Natural killer cell (primary cell): ENCODE data around the gene ZRSR2. TPM values are rescaled to one million over a fixed set of nuclear protein-coding genes. Genes with fewer than 3 reads are reported as not detected.

Experiments
- ATAC-seq, 3 donors: fragments of 150-1000 bp in 2 of 3; fragments of 200-7000 bp in 1 of 3; cut with Tn5 transposase; 1 replicate in 1 of 3; 2 replicates in 2 of 3; pipeline ENCODE4 v1.10.0; 2021; ENCODE audit warnings: mild to moderate bottlenecking in 2 of 3, moderate library complexity in 2 of 3
- DNase-seq, 2 donors: peaks; one replicate each; pipeline versions ENCODE4 v3.0.0 to v3.0.0-alpha.2; 2013 to 2021; ENCODE audit warnings: mixed read lengths in 1 of 2
- H3K27ac ChIP-seq: one replicate; pipeline ENCODE4 v1.5.1; 2013; ENCODE audit warnings: mild to moderate bottlenecking, low read length
- H3K27me3 ChIP-seq: one replicate; pipeline ENCODE4 v1.6.1; 2013; ENCODE audit warnings: low read length; ENCODE audit not compliant: control insufficient read depth, insufficient read depth
- H3K36me3 ChIP-seq: one replicate; pipeline ENCODE4 v1.6.1; 2013; ENCODE audit warnings: low read length; ENCODE audit not compliant: control insufficient read depth, insufficient read depth
- H3K4me1 ChIP-seq: one replicate; pipeline ENCODE4 v1.6.1; 2013; ENCODE audit warnings: low read length; ENCODE audit not compliant: control insufficient read depth, insufficient read depth
- H3K4me3 ChIP-seq: one replicate; pipeline ENCODE4 v1.5.1; 2013; ENCODE audit warnings: low read length
- H3K9me3 ChIP-seq: one replicate; pipeline ENCODE4 v1.6.1; 2013; ENCODE audit warnings: low read length; ENCODE audit not compliant: control insufficient read depth, insufficient read depth
- H3K27ac Mint-ChIP-seq, 2 donors: one replicate each; pipeline ENCODE4 v1.8.0; 2022; ENCODE audit warnings: mild to moderate bottlenecking in 2 of 2, mixed read lengths in 2 of 2, moderate library complexity in 1 of 2
- H3K27me3 Mint-ChIP-seq, 2 donors: one replicate each; pipeline ENCODE4 v1.8.0; 2022; ENCODE audit warnings: low read depth in 2 of 2, mixed read lengths in 2 of 2
- H3K36me3 Mint-ChIP-seq: one replicate; pipeline ENCODE4 v1.8.0; 2022; ENCODE audit warnings: mixed read lengths
- H3K4me1 Mint-ChIP-seq, 2 donors: one replicate each; pipeline ENCODE4 v1.8.0; 2022; ENCODE audit warnings: mixed read lengths in 2 of 2
- H3K4me3 Mint-ChIP-seq: one replicate; pipeline ENCODE4 v1.8.0; 2022; ENCODE audit warnings: mild to moderate bottlenecking, moderate library complexity, mixed read lengths
- H3K9me3 Mint-ChIP-seq, 2 donors: one replicate each; pipeline ENCODE4 v1.8.0; 2022; ENCODE audit warnings: mixed read lengths in 2 of 2
- CTCF ChIP-seq: fragments of 200-600 bp; IDR thresholded peaks from one replicate; pipeline ENCODE4 v1.8.0; 2022; ENCODE audit warnings: antibody characterized with exemption
- WGBS: methylation state at CpG from one replicate; pipeline ENCODE4 v1.1.7; 2013; ENCODE audit warnings: missing lambda C conversion rate; ENCODE audit not compliant: insufficient coverage; 5-methylcytosine and 5-hydroxymethylcytosine counted together
- intact Hi-C: fragments of 100-400 bp; cut with micrococcal nuclease; formaldehyde crosslinking; loops from one replicate; pipeline ENCODE4 v1.14.2; 2022
- total RNA-seq, 4 donors: library from RNA; stranded (reverse); fragments of 120-200 nt in 1 of 4; gene quantifications; one replicate each; pipeline versions ENCODE4 v1.2.3 to v1.2.4, GENCODE V29; 2013 to 2022

The ZRSR2 gene
- total RNA-seq, 3 donors from 2014 or later (not counting 1 experiment from before 2014, with no cell fraction given), result 21.7 to 44.2 (median 28.2) TPM

- Mint-ChIP-seq H3K27ac (no peak overlapping the region), H3K4me1 (no peaks in the 10 kb centered on the region), H3K36me3 (no peaks in the 10 kb centered on the region), H3K27me3 (no peaks in the 10 kb centered on the region), H3K4me3 (no peak overlapping the region), H3K9me3 (no peaks in the 10 kb centered on the region)
- H3K36me3 ChIP-seq, result peaks cover 4% of the 10 kb centered on the region
- no peaks in the 10 kb centered on the region for H3K27me3 ChIP-seq
- WGBS, result 100% methylated on average over 2 of the region's 3 CpGs
- peak in 1 of 2 donors; percentile 32 for DNase-seq
- peak; percentile 17 for TF ChIP-seq CTCF
- intact Hi-C loops, result no loop called here
- H3K9me3 ChIP-seq, result no peaks in the 10 kb centered on the region
- H3K4me3 ChIP-seq, result no peak overlapping the region
- no peaks in the 10 kb centered on the region for H3K4me1 ChIP-seq
- H3K27ac ChIP-seq, result no peak overlapping the region
- peak in 2 of 3 donors; percentile 62 to 77 for ATAC-seq
These were observed 47.7 kb downstream of the ZRSR2 start for GRCh38 chrX:15838017-15838416.

- no peak overlapping the region for H3K27ac Mint-ChIP-seq
- H3K36me3 Mint-ChIP-seq, result peaks cover 20% of the 10 kb centered on the region
- H3K9me3 ChIP-seq, result no peaks in the 10 kb centered on the region
- no peak for TF ChIP-seq CTCF
- no peak for DNase-seq
- no peak for ATAC-seq
- no peaks in the 10 kb centered on the region for H3K4me1 ChIP-seq
- H3K27me3 ChIP-seq, result no peaks in the 10 kb centered on the region
- no peak overlapping the region for H3K4me3 Mint-ChIP-seq
- WGBS, result 80% methylated on average over 1 of the region's 2 CpGs
- no peaks in the 10 kb centered on the region for H3K4me1 Mint-ChIP-seq
- peaks cover 12% of the 10 kb centered on the region for H3K36me3 ChIP-seq
- H3K4me3 ChIP-seq, result no peak overlapping the region
- no peaks in the 10 kb centered on the region for H3K9me3 Mint-ChIP-seq
- H3K27me3 Mint-ChIP-seq, result no peaks in the 10 kb centered on the region
- intact Hi-C loops, result no loop called here
- no peak overlapping the region for H3K27ac ChIP-seq
These were observed 51.7 kb downstream of the ZRSR2 start for GRCh38 chrX:15841853-15842516.

GRCh38 chrX:15843960-15844359 is 53.7 kb downstream of the ZRSR2 start:
- H3K27me3 Mint-ChIP-seq, result no peaks in the 10 kb centered on the region
- Histone ChIP-seq H3K27ac (no peak overlapping the region), H3K9me3 (no peaks in the 10 kb centered on the region), H3K27me3 (no peaks in the 10 kb centered on the region), H3K4me1 (no peaks in the 10 kb centered on the region), H3K36me3 (peaks cover 14% of the 10 kb centered on the region), H3K4me3 (no peak overlapping the region)
- no peak for ATAC-seq
- no peak overlapping the region for H3K27ac Mint-ChIP-seq
- H3K4me1 Mint-ChIP-seq, result peaks cover 0 to 6% of the 10 kb centered on the region in 2 donors
- H3K4me3 Mint-ChIP-seq, result no peak overlapping the region
- intact Hi-C loops, result no loop called here
- H3K36me3 Mint-ChIP-seq, result peaks cover 20% of the 10 kb centered on the region
- TF ChIP-seq CTCF, result no peak
- no peaks in the 10 kb centered on the region for H3K9me3 Mint-ChIP-seq
- DNase-seq, result no peak

- H3K4me1 ChIP-seq, result peaks cover under 1% of the 10 kb centered on the region
- Mint-ChIP-seq H3K9me3 (no peaks in the 10 kb centered on the region), H3K27ac (no peak overlapping the region), H3K27me3 (peaks cover 0 to 5% of the 10 kb centered on the region in 2 donors), H3K4me1 (peaks cover 8 to 11% of the 10 kb centered on the region in 2 donors), H3K36me3 (peaks cover 32% of the 10 kb centered on the region), H3K4me3 (no peak overlapping the region)
- no CpG with 5 or more reads among the region's 1 CpG for WGBS
- peaks cover 12% of the 10 kb centered on the region for H3K36me3 ChIP-seq
- ATAC-seq (no peak), DNase-seq (no peak)
- no peak overlapping the region for H3K27ac ChIP-seq
- no peak overlapping the region for H3K4me3 ChIP-seq
- no peak for TF ChIP-seq CTCF
- no peaks in the 10 kb centered on the region for H3K27me3 ChIP-seq
- intact Hi-C loops, result no loop called here
- H3K9me3 ChIP-seq, result no peaks in the 10 kb centered on the region
These were observed 58.3 kb downstream of the ZRSR2 start for GRCh38 chrX:15848576-15848975.
